Fibroblast of lung (primary cell): Measurements from ENCODE around the gene KCMF1.

Source experiments
- CTCF ChIP-seq, 2 donors: IDR thresholded peaks in 1 of 2; conservative IDR thresholded peaks in 1 of 2; 1 replicate in 1 of 2; 2 replicates in 1 of 2; pipeline ENCODE4 v1.5.1; 2011 to 2012; ENCODE audit warnings: low read length in 2 of 2, control low read depth in 1 of 2, inconsistent platforms in 1 of 2, low read depth in 1 of 2, mild to moderate bottlenecking in 1 of 2
- EZH2 ChIP-seq: IDR thresholded peaks from 2 replicates; pipeline ENCODE4 v1.5.1; 2012; ENCODE audit warnings: low read length, control low read depth, mild to moderate bottlenecking; ENCODE audit errors: missing control alignments

GRCh38 chr2:84980263-84980983 is 9.5 kb downstream of the KCMF1 start:
- no peak for TF ChIP-seq CTCF (conservative IDR thresholded peaks at IDR 0.05 in 1 of 2, IDR thresholded peaks at IDR 0.05 in 1 of 2; ENCODE audit: low read depth in 1 of 2, low read length in 2 of 2)
- TF ChIP-seq EZH2 = no peak
